ENCODE results near the gene TAX1BP1. TPM values are rescaled to one million over a fixed set of nuclear protein-coding genes. Genes with fewer than 3 reads are reported as not detected.

The TAX1BP1 gene
- total and polyA plus RNA-seq, 2 experiments from 2014 or later = 56.5 to 87.9 TPM

- H3K4me1 Mint-ChIP-seq = peaks cover 8% of the 10 kb centered on the region; the same call in 2 of the 3 replicates
- no peaks in the 10 kb centered on the region for H3F3A ChIP-seq (replicated peaks; ENCODE audit: low read depth)
- H3K4me2 ChIP-seq = no peak overlapping the region
- H3K27ac ChIP-seq (ENCODE audit: low read depth) = no peak overlapping the region
- peaks cover 40% of the 10 kb centered on the region for H3K36me3 Mint-ChIP-seq (ENCODE audit: low read depth)
- no peaks in the 10 kb centered on the region for H3K27me3 ChIP-seq (ENCODE audit: insufficient read depth)
- H3K27ac Mint-ChIP-seq = no peak overlapping the region
- DNase-seq (ENCODE audit: low spot score) (no peak), ATAC-seq (no peak)
- H3K4me3 Mint-ChIP-seq = no peak overlapping the region
- H3K27me3 Mint-ChIP-seq (ENCODE audit: insufficient read depth, low read depth, poor library complexity) = no peaks in the 10 kb centered on the region
- H4K20me1 ChIP-seq (replicated peaks; ENCODE audit: insufficient read depth) = no peaks in the 10 kb centered on the region
- no peak for TF ChIP-seq POLR2AphosphoS5 (IDR thresholded peaks at IDR 0.05; ENCODE audit: low read depth)
- no peak for TF ChIP-seq EZH2 (IDR thresholded peaks at IDR 0.05; ENCODE audit: low read depth, unreplicated experiment)
- no peak for TF ChIP-seq ZNF331 (CRISPR knock-in tag; IDR thresholded peaks at IDR 0.05; ENCODE audit: low read depth)
- H2AFZ ChIP-seq = no peak overlapping the region
- no peaks in the 10 kb centered on the region for H3K79me2 ChIP-seq (replicated peaks; ENCODE audit: insufficient read depth)
- H3K4me1 ChIP-seq (ENCODE audit: insufficient read depth) = peaks cover 16% of the 10 kb centered on the region
- no peak overlapping the region for H3K4me3 ChIP-seq
- H3K9me2 ChIP-seq (ENCODE audit: insufficient read depth) = no peaks in the 10 kb centered on the region
- H3K36me3 ChIP-seq (ENCODE audit: insufficient read depth) = no peaks in the 10 kb centered on the region; the same call in 1 of the 2 replicates
- no peaks in the 10 kb centered on the region for H3K9me3 Mint-ChIP-seq
These were observed 53.8 kb downstream of the TAX1BP1 start for GRCh38 chr7:27793780-27794179.

GRCh38 chr7:27795977-27796376, 56.0 kb downstream of the TAX1BP1 start:
- no peaks in the 10 kb centered on the region for H3K9me3 Mint-ChIP-seq
- Histone ChIP-seq H3K27me3 (ENCODE audit: insufficient read depth) (no peaks in the 10 kb centered on the region), H4K20me1 (replicated peaks; ENCODE audit: insufficient read depth) (no peaks in the 10 kb centered on the region), H3K36me3 (ENCODE audit: insufficient read depth) (no peaks in the 10 kb centered on the region; the same call in 1 of the 2 replicates), H3K79me2 (replicated peaks; ENCODE audit: insufficient read depth) (no peaks in the 10 kb centered on the region), H3F3A (replicated peaks; ENCODE audit: low read depth) (no peaks in the 10 kb centered on the region), H3K4me2 (no peak overlapping the region), H3K4me1 (ENCODE audit: insufficient read depth) (peaks cover 19% of the 10 kb centered on the region), H3K4me3 (no peak overlapping the region), H3K9me2 (ENCODE audit: insufficient read depth) (no peaks in the 10 kb centered on the region), H2AFZ (no peak overlapping the region), H3K27ac (ENCODE audit: low read depth) (no peak overlapping the region)
- H3K36me3 Mint-ChIP-seq (ENCODE audit: low read depth) = peaks cover 38% of the 10 kb centered on the region
- ATAC-seq (no peak), DNase-seq (ENCODE audit: low spot score) (no peak)
- H3K27ac Mint-ChIP-seq = no peak overlapping the region
- H3K4me3 Mint-ChIP-seq = no peak overlapping the region
- no peaks in the 10 kb centered on the region for H3K27me3 Mint-ChIP-seq (ENCODE audit: insufficient read depth, low read depth, poor library complexity)
- peaks cover 9% of the 10 kb centered on the region; the same call in 2 of the 3 replicates for H3K4me1 Mint-ChIP-seq
- no peak for TF ChIP-seq REST (IDR thresholded peaks at IDR 0.05; ENCODE audit: unreplicated experiment)
- TF ChIP-seq ETS1 (IDR thresholded peaks at IDR 0.05) = no peak
- no peak for TF ChIP-seq STAT1 (IDR thresholded peaks at IDR 0.05; ENCODE audit: unreplicated experiment)
- TF ChIP-seq ZNF114 (CRISPR knock-in tag; IDR thresholded peaks at IDR 0.05) = no peak
- TF ChIP-seq NANOG (IDR thresholded peaks at IDR 0.05; ENCODE audit: borderline replicate concordance) = no peak
- TF ChIP-seq CTCF (conservative IDR thresholded peaks at IDR 0.05; ENCODE audit: low read depth in 2 of 2) = no peak
- TF ChIP-seq EZH2 (IDR thresholded peaks at IDR 0.05; ENCODE audit: low read depth, unreplicated experiment) = no peak
- TF ChIP-seq JUNB (IDR thresholded peaks at IDR 0.05; ENCODE audit: unreplicated experiment) = no peak
- no peak for TF ChIP-seq ZNF331 (CRISPR knock-in tag; IDR thresholded peaks at IDR 0.05; ENCODE audit: low read depth)
- no peak for TF ChIP-seq EZH2phosphoT487 (IDR thresholded peaks at IDR 0.05; ENCODE audit: unreplicated experiment)
- no peak for TF ChIP-seq POLR2AphosphoS5 (IDR thresholded peaks at IDR 0.05; ENCODE audit: low read depth)
